Osteocyte (in vitro differentiated cells): ENCODE results near the gene KCTD16. TPM values are rescaled to one million over a fixed set of nuclear protein-coding genes. Genes with fewer than 3 reads are reported as not detected.

ENCODE experiments used
- DNase-seq: peaks from one replicate; pipeline ENCODE4 v3.0.0; 2021; ENCODE audit warnings: mixed read lengths; ENCODE audit not compliant: unreplicated experiment; ENCODE audit errors: extremely low spot score
- H3K27ac Mint-ChIP-seq: one replicate; pipeline ENCODE4 v1.8.0; 2021; ENCODE audit warnings: mild to moderate bottlenecking, mixed read lengths; ENCODE audit not compliant: unreplicated experiment
- H3K27me3 Mint-ChIP-seq: one replicate; pipeline ENCODE4 v1.8.0; 2021; ENCODE audit warnings: mixed read lengths; ENCODE audit not compliant: unreplicated experiment
- H3K36me3 Mint-ChIP-seq: one replicate; pipeline ENCODE4 v1.8.0; 2021; ENCODE audit warnings: mixed read lengths; ENCODE audit not compliant: unreplicated experiment
- H3K4me1 Mint-ChIP-seq: one replicate; pipeline ENCODE4 v1.8.0; 2021; ENCODE audit warnings: mixed read lengths; ENCODE audit not compliant: unreplicated experiment
- H3K4me3 Mint-ChIP-seq: one replicate; pipeline ENCODE4 v1.8.0; 2021; ENCODE audit warnings: mild to moderate bottlenecking, moderate library complexity, mixed read lengths; ENCODE audit not compliant: unreplicated experiment
- H3K9me3 Mint-ChIP-seq: one replicate; pipeline ENCODE4 v1.8.0; 2021; ENCODE audit warnings: mixed read lengths; ENCODE audit not compliant: unreplicated experiment
- CTCF ChIP-seq: fragments of 200-600 bp; sonication (generic); IDR thresholded peaks from 2 replicates; pipeline ENCODE4 v1.5.0; 2021; ENCODE audit warnings: antibody characterized with exemption, mild to moderate bottlenecking, moderate library complexity
- long read RNA-seq: library from polyadenylated mRNA; unstranded; transcript quantifications from one replicate; pipeline ENCODE4 v2.0.0, GENCODE V29; 2021
- total RNA-seq: library from RNA; stranded (reverse); gene quantifications from 2 replicates; pipeline ENCODE4 v1.2.1, GENCODE V29; 2021

KCTD16 gene
- total RNA-seq = 0.37 and 0.51 TPM in 2 replicates
- long read RNA-seq = 0 reads

GRCh38 chr5:144170276-144171024, at the start of gene KCTD16, which contains the start of gene YIPF5:
Gene KCTD16 (plus strand): TSS chr5:144170873.
Gene YIPF5 (minus strand): TSS chr5:144170659. CDS start chr5:144169955, 704 bp downstream.
- H3K4me1 Mint-ChIP-seq = peaks cover 35% of the 10 kb centered on the region
- peaks cover 13% of the 10 kb centered on the region for H3K36me3 Mint-ChIP-seq
- H3K9me3 Mint-ChIP-seq = no peaks in the 10 kb centered on the region
- peak within 1 kb of the TSS; percentile 84 for H3K4me3 Mint-ChIP-seq
- H3K27me3 Mint-ChIP-seq = peaks cover 10% of the 10 kb centered on the region
- TF ChIP-seq CTCF = no peak
- DNase-seq = peak; percentile 98
- H3K27ac Mint-ChIP-seq = peak within 1 kb of the TSS; percentile 91

- Mint-ChIP-seq H3K9me3 (peaks cover 11% of the 10 kb centered on the region), H3K27me3 (no peaks in the 10 kb centered on the region), H3K4me1 (peaks cover 5% of the 10 kb centered on the region), H3K36me3 (no peaks in the 10 kb centered on the region), H3K27ac (no peak overlapping the region), H3K4me3 (no peak overlapping the region)
- no peak for DNase-seq
- no peak for TF ChIP-seq CTCF
These were observed 49.1 kb upstream of the KCTD16 start for GRCh38 chr5:144121577-144121976.

- Mint-ChIP-seq H3K27me3 (no peaks in the 10 kb centered on the region), H3K9me3 (peaks cover 11% of the 10 kb centered on the region), H3K4me1 (peaks cover 5% of the 10 kb centered on the region), H3K4me3 (no peak overlapping the region), H3K27ac (no peak overlapping the region), H3K36me3 (no peaks in the 10 kb centered on the region)
- TF ChIP-seq CTCF = no peak
- no peak for DNase-seq
These were observed 48.6 kb upstream of the KCTD16 start for GRCh38 chr5:144122081-144122480.

- TF ChIP-seq CTCF = no peak
- H3K27ac Mint-ChIP-seq = no peak overlapping the region
- no peak for DNase-seq
- H3K36me3 Mint-ChIP-seq = no peaks in the 10 kb centered on the region
- peaks cover 11% of the 10 kb centered on the region for H3K9me3 Mint-ChIP-seq
- H3K4me3 Mint-ChIP-seq = no peak overlapping the region
- H3K4me1 Mint-ChIP-seq = peaks cover 5% of the 10 kb centered on the region
- H3K27me3 Mint-ChIP-seq = no peaks in the 10 kb centered on the region
These were observed 48.0 kb upstream of the KCTD16 start for GRCh38 chr5:144122641-144123040.

- peaks cover 5% of the 10 kb centered on the region for H3K4me1 Mint-ChIP-seq
These were observed 45.4 kb upstream of the KCTD16 start for GRCh38 chr5:144125163-144125726.

More at GRCh38 chr5:144125163-144125726, 45.4 kb upstream of the KCTD16 start:
- H3K36me3 Mint-ChIP-seq = no peaks in the 10 kb centered on the region
- no peaks in the 10 kb centered on the region for H3K27me3 Mint-ChIP-seq
- no peak for TF ChIP-seq CTCF
- no peak overlapping the region for H3K4me3 Mint-ChIP-seq
- no peak for DNase-seq
- no peak overlapping the region for H3K27ac Mint-ChIP-seq
- H3K9me3 Mint-ChIP-seq = peaks cover 2% of the 10 kb centered on the region
